OCI-LY1 (cell line): ENCODE measurements around the gene KCTD13.
"Not testable (repeated sequence)": the region's sequence is repeated elsewhere in the genome, so short reads cannot be mapped to it uniquely, and the experiment has no call there.

ENCODE experiments used
- H2AFZ ChIP-seq: fragments of 200-600 bp; sonication (generic), shearing (Covaris generic); 2 replicates; pipeline ENCODE4 v1.6.0; 2014; ENCODE audit warnings: antibody characterized with exemption, mild to moderate bottlenecking, low read length
- H3F3A ChIP-seq: fragments of 200-600 bp; sonication (generic), shearing (Covaris generic); 2 replicates; pipeline ENCODE4 v1.6.0; 2014; ENCODE audit warnings: mild to moderate bottlenecking, antibody characterized with exemption, low read length, moderate library complexity; ENCODE audit not compliant: insufficient read depth
- H3K27ac ChIP-seq: fragments of 200-600 bp; sonication (generic); 2 replicates; pipeline ENCODE4 v1.5.1; 2014; ENCODE audit warnings: low read length, mixed run types, mild to moderate bottlenecking, low read depth; ENCODE audit not compliant: poor library complexity, severe bottlenecking
- H3K27me3 ChIP-seq: fragments of 200-600 bp; sonication (generic); 2 replicates; pipeline ENCODE4 v1.6.0; 2014; ENCODE audit warnings: antibody characterized with exemption, mild to moderate bottlenecking, low read length, moderate library complexity; ENCODE audit not compliant: insufficient read depth
- H3K36me3 ChIP-seq: fragments of 200-600 bp; sonication (generic); 2 replicates; pipeline ENCODE4 v1.6.1; 2014; ENCODE audit warnings: mild to moderate bottlenecking, antibody characterized with exemption, low read length, moderate library complexity, mixed read lengths; ENCODE audit not compliant: insufficient read depth
- H3K4me1 ChIP-seq: fragments of 200-600 bp; sonication (generic); 2 replicates; pipeline ENCODE4 v1.5.1; 2014; ENCODE audit warnings: mild to moderate bottlenecking, low read length, moderate library complexity; ENCODE audit not compliant: insufficient read depth, severe bottlenecking
- H3K4me2 ChIP-seq: fragments of 200-600 bp; sonication (generic), shearing (Covaris generic); 2 replicates; pipeline ENCODE4 v1.6.1; 2014; ENCODE audit warnings: low read length
- H3K4me3 ChIP-seq: fragments of 200-600 bp; sonication (generic); 2 replicates; pipeline ENCODE4 v1.5.1; 2014; ENCODE audit warnings: low read length, low read depth, mild to moderate bottlenecking, mixed read lengths; ENCODE audit not compliant: poor library complexity, severe bottlenecking
- H3K79me2 ChIP-seq: fragments of 200-600 bp; shearing (Covaris generic); 2 replicates; pipeline ENCODE4 v1.6.1; 2016; ENCODE audit warnings: mixed run types, low read length, mixed read lengths; ENCODE audit not compliant: insufficient read depth
- H3K9ac ChIP-seq: fragments of 200-600 bp; sonication (generic), shearing (Covaris generic); 2 replicates; pipeline ENCODE4 v1.6.1; 2014; ENCODE audit warnings: mild to moderate bottlenecking, low read length, mixed read lengths
- H3K9me2 ChIP-seq: fragments of 200-600 bp; sonication (generic), shearing (Covaris generic); 2 replicates; pipeline ENCODE4 v1.6.1; 2014; ENCODE audit warnings: low read depth, mild to moderate bottlenecking, low read length, mixed read lengths
- H3K9me3 ChIP-seq: fragments of 200-600 bp; shearing (Covaris generic); 2 replicates; pipeline ENCODE4 v1.6.1; 2014; ENCODE audit warnings: low read length, mixed read lengths
- H4K20me1 ChIP-seq: fragments of 200-600 bp; sonication (generic), shearing (Covaris generic); 2 replicates; pipeline ENCODE4 v1.6.0; 2016; ENCODE audit warnings: mild to moderate bottlenecking, low read length; ENCODE audit not compliant: insufficient read depth
- CTCF ChIP-seq: fragments of 200-600 bp; sonication (generic), shearing (Covaris generic); IDR thresholded peaks from 2 replicates; pipeline ENCODE4 v1.5.1; 2017; ENCODE audit warnings: mild to moderate bottlenecking, antibody characterized with exemption, low read length, moderate library complexity, mixed read lengths
- EZH2 ChIP-seq: fragments of 200-600 bp; sonication (generic), shearing (Covaris generic); IDR thresholded peaks from 2 replicates; pipeline ENCODE4 v1.8.0; 2017; ENCODE audit warnings: borderline replicate concordance, mixed run types, mild to moderate bottlenecking, antibody characterized with exemption, low read length, moderate library complexity, mixed read lengths

KCTD13 gene

GRCh38 chr16:29873319-29873718, 52.7 kb downstream of the KCTD13 start:
- TF ChIP-seq EZH2 (no peak), CTCF (no peak)

DNA sequence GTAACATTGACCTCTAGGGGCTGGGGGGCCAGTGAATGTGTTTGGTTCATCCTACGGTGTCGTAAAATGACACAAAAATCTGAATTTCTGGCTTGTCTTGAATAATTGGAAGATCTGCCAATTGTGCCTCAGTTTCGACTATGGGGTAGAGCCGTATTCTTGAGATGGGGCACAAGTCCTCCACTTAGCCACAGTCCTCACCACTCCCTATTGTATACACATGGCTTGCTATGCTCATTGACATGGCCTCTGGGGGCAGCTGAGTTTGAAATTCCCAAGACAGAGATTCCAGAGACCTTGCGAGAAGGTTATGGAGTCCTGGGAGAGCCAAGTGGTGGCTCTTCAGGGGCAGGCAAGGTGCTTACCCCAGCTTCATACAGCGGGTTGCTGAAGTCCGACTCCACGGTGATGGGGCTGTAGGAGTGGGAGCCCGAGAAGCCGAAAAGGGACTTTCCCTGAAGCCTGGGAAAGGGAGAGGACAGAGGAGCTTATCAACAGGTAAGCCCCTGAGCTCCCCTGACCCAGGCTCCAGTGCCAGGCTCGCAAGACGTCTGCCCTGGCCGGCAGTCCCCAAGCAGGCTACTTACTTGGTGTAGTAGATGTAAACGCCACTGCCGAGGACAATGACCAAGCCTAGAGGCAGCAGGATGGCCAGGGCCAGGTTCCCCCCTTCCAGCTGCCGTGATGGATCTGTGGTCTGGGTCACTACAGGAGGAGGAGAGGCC, 54.0 kb downstream of the KCTD13 start:
- Histone ChIP-seq H4K20me1 (no peaks in the 10 kb centered on the region), H3K36me3 (no peaks in the 10 kb centered on the region), H3F3A (no peaks in the 10 kb centered on the region), H3K4me1 (no peaks in the 10 kb centered on the region), H3K79me2 (no peaks in the 10 kb centered on the region), H3K9ac (no peak overlapping the region), H2AFZ (no peak overlapping the region), H3K27me3 (0 out of 2 replicates have a peak, but pooled peaks cover 5% of the 10 kb centered on the region), H3K9me3 (no peaks in the 10 kb centered on the region), H3K9me2 (no peaks in the 10 kb centered on the region), H3K4me3 (no peak overlapping the region), H3K27ac (no peak overlapping the region), H3K4me2 (no peak overlapping the region)
- no peak for TF ChIP-seq CTCF
- no peak for TF ChIP-seq EZH2

More at GRCh38 chr16:29873319-29873718, 52.7 kb downstream of the KCTD13 start:
- no peak overlapping the region for H3K9ac ChIP-seq
- H2AFZ ChIP-seq, result no peak overlapping the region
- H4K20me1 ChIP-seq, result no peaks in the 10 kb centered on the region
- H3K4me3 ChIP-seq, result no peak overlapping the region
- no peaks in the 10 kb centered on the region for H3K79me2 ChIP-seq
- H3K9me3 ChIP-seq, result no peaks in the 10 kb centered on the region
- H3K27me3 ChIP-seq, result no peaks in the 10 kb centered on the region
- H3F3A ChIP-seq, result no peaks in the 10 kb centered on the region
- H3K4me1 ChIP-seq, result no peaks in the 10 kb centered on the region
- no peaks in the 10 kb centered on the region for H3K9me2 ChIP-seq
- no peak overlapping the region for H3K27ac ChIP-seq
- H3K36me3 ChIP-seq, result no peaks in the 10 kb centered on the region
- H3K4me2 ChIP-seq, result no peak overlapping the region

- not testable (repeated sequence) for H3K9me3 ChIP-seq, H4K20me1 ChIP-seq, H3K4me3 ChIP-seq, H3K4me1 ChIP-seq, H3K4me2 ChIP-seq, H3F3A ChIP-seq, H3K9ac ChIP-seq, H2AFZ ChIP-seq, H3K79me2 ChIP-seq, H3K27ac ChIP-seq, H3K9me2 ChIP-seq, H3K36me3 ChIP-seq, H3K27me3 ChIP-seq
Observed at GRCh38 chr16:29869067-29869466, 57.0 kb downstream of the KCTD13 start.
